Measurements from ENCODE around the gene SLC7A8.

The SLC7A8 gene

DNA sequence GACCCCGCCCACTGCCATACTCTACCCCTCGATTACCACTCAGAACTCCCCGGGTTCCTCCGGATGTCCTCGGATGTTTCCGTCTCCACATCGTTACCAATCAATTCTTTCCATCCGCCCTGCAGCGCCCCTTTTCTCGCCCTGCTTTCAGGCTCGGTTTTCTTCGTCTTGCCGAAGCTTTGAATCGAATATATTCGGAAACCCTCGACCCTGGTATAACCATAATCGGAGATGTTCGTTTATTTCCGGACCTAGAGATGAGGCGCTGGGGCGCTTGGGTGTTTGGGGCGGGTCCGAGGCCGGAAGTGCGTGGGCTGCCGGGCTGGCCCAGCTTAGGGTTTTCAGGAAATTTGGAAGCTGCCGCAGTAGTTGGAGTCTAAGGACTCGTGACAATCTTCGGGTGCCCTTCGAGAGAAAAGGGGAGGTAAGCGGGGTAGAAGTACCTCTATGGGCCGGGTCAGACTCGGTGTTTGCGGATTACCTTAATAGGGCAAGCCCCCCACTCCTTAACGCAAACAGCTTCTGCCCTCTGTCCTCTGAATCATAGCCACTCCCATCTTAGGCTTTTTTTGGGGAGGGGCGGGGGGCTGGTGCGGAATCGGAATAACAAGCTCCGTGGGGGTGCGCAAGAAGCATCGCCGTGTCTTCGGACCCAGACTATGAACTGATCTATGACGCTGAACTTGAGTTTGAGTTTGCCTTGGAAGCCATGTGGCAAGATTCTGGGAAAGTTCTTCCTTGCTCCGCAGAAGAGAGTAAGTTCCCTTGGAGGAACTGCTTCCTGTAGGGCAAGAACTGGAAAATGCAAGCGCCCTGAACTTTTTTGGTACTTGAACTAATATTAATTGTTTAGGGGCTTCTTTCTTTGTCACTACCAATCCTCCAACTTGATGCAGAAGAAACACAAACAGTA, 88.0 kb downstream of the SLC7A8 start, which contains the start of gene C14orf119 (continued):
- TF ChIP-seq PRDM2 (tag by site-specific recombination; IDR thresholded peaks at IDR 0.05; ENCODE audit: borderline replicate concordance) (no peak), MZF1 (tag by site-specific recombination; IDR thresholded peaks at IDR 0.05; ENCODE audit: borderline replicate concordance) (no peak)

- Histone ChIP-seq H3K27ac (ENCODE audit: extremely low read depth, low read depth, low read length) (peak within 1 kb of the TSS; percentile 92), H3K36me3 (ENCODE audit: control insufficient read depth in 2 of 2, insufficient read depth in 1 of 2, low read length in 2 of 2) (peaks cover 32 to 61% of the 10 kb centered on the region in 2 experiments), H3K4me3 (ENCODE audit: low read depth, low read length) (peak within 1 kb of the TSS; percentile 97), H3K4me1 (ENCODE audit: control insufficient read depth, insufficient read depth, low read length) (peaks cover 10% of the 10 kb centered on the region; the same call in 1 of the 2 replicates), H3K9me3 (ENCODE audit: control insufficient read depth, insufficient read depth, low read depth, low read length) (no peaks in the 10 kb centered on the region)
- ChIA-PET CTCF (interaction anchor here (0.6 to 3.7 kb wide), 15 partner anchors 13 to 122 kb away, joined by 3 to 36 read pairs (median 6); partner anchors contain the start of gene CEBPE), POLR2A (interaction anchor here (0.6 to 3.3 kb wide), 29 partner anchors 9 to 1047 kb away, joined by 3 to 48 read pairs (median 7); partner anchors contain the start of genes AJUBA, BCL2L2, CIROP and EMC9)
- no peak for TF ChIP-seq HOXA7 (CRISPR knock-in tag; IDR thresholded peaks at IDR 0.05; ENCODE audit: borderline replicate concordance)
- no peak; the same call in 1 of the 2 replicates for TF ChIP-seq YY2 (tag by site-specific recombination; IDR thresholded peaks at IDR 0.05)
- TF ChIP-seq, protein P1, sequence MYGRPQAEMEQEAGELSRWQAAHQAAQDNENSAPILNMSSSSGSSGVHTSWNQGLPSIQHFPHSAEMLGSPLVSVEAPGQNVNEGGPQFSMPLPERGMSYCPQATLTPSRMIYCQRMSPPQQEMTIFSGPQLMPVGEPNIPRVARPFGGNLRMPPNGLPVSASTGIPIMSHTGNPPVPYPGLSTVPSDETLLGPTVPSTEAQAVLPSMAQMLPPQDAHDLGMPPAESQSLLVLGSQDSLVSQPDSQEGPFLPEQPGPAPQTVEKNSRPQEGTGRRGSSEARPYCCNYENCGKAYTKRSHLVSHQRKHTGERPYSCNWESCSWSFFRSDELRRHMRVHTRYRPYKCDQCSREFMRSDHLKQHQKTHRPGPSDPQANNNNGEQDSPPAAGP (tag by site-specific recombination; IDR thresholded peaks at IDR 0.05) = peak; percentile 87; the same call in 1 of the 2 replicates
- TF ChIP-seq ZNF391 (tag by site-specific recombination; IDR thresholded peaks at IDR 0.05; ENCODE audit: borderline replicate concordance, low read depth) = peak; percentile 81; the same call in 1 of the 2 replicates
- TF ChIP-seq ZNF785 (tag by site-specific recombination; IDR thresholded peaks at IDR 0.05) = no peak; the same call in 1 of the 2 replicates
- no peak for TF ChIP-seq ZNF221 (tag by site-specific recombination; IDR thresholded peaks at IDR 0.05; ENCODE audit: borderline replicate concordance)
- TF ChIP-seq ZFP69B (tag by site-specific recombination; IDR thresholded peaks at IDR 0.05) = peak; percentile 76
- TF ChIP-seq KLF9 (tag by site-specific recombination; IDR thresholded peaks at IDR 0.05; ENCODE audit: low read depth) = peak; percentile 24; the same call in 1 of the 2 replicates
- TF ChIP-seq SP2 (tag by site-specific recombination; IDR thresholded peaks at IDR 0.05) = peak; percentile 35
- no peak for TF ChIP-seq ZNF2 (tag by site-specific recombination; IDR thresholded peaks at IDR 0.05)
- no peak for TF ChIP-seq ZNF23 (tag by site-specific recombination; IDR thresholded peaks at IDR 0.05; ENCODE audit: borderline replicate concordance)
- TF ChIP-seq ZNF175 (tag by site-specific recombination; IDR thresholded peaks at IDR 0.05) = no peak
- TF ChIP-seq ZNF133 (tag by site-specific recombination; IDR thresholded peaks at IDR 0.05) = no peak
- TF ChIP-seq ZBTB7A (tag by site-specific recombination; IDR thresholded peaks at IDR 0.05; ENCODE audit: low read depth) = no peak
- 0 out of 2 replicates have a peak, but pooled peaks have one; percentile 15 for TF ChIP-seq ZBTB21 (tag by site-specific recombination; IDR thresholded peaks at IDR 0.05)
- TF ChIP-seq ZNF140 (tag by site-specific recombination; IDR thresholded peaks at IDR 0.05) = no peak
- peak; percentile 89 for TF ChIP-seq YY1 (tag by site-specific recombination; IDR thresholded peaks at IDR 0.05)
- TF ChIP-seq ZNF776 (tag by site-specific recombination; IDR thresholded peaks at IDR 0.05; ENCODE audit: borderline replicate concordance) = no peak
- no peak for TF ChIP-seq ZNF416 (tag by site-specific recombination; IDR thresholded peaks at IDR 0.05)
- TF ChIP-seq BCL11A (tag by site-specific recombination; IDR thresholded peaks at IDR 0.05; ENCODE audit: low read depth) = no peak
- TF ChIP-seq ZNF670 (tag by site-specific recombination; IDR thresholded peaks at IDR 0.05; ENCODE audit: low read depth) = no peak
- TF ChIP-seq, protein P2, sequence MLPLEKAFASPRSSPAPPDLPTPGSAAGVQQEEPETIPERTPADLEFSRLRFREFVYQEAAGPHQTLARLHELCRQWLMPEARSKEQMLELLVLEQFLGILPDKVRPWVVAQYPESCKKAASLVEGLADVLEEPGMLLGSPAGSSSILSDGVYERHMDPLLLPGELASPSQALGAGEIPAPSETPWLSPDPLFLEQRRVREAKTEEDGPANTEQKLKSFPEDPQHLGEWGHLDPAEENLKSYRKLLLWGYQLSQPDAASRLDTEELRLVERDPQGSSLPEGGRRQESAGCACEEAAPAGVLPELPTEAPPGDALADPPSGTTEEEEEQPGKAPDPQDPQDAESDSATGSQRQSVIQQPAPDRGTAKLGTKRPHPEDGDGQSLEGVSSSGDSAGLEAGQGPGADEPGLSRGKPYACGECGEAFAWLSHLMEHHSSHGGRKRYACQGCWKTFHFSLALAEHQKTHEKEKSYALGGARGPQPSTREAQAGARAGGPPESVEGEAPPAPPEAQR (tag by site-specific recombination; IDR thresholded peaks at IDR 0.05) = no peak
- TF ChIP-seq ZNF37A (tag by site-specific recombination; IDR thresholded peaks at IDR 0.05) = no peak
- no peak; the same call in 1 of the 2 replicates for TF ChIP-seq GLIS1 (tag by site-specific recombination; IDR thresholded peaks at IDR 0.05)
- no peak for TF ChIP-seq ZNF266 (tag by site-specific recombination; IDR thresholded peaks at IDR 0.05; ENCODE audit: low read depth)
These were observed 88.7 kb downstream of the SLC7A8 start, which contains the start of gene ACIN1 for GRCh38 chr14:23094666-23095195. ACIN1 (minus strand) TSS chr14:23095136; CDS start chr14:23095112, 24 bp downstream.
